ENCODE results near the gene CDKAL1.
"Not testable (repeated sequence)": the region's sequence is repeated elsewhere in the genome, so short reads cannot be mapped to it uniquely, and the experiment has no call there.

Gene CDKAL1

GRCh38 chr6:20830576-20830975 lies 296.3 kb downstream of the CDKAL1 start:
- H3K27me3 ChIP-seq (replicated peaks), result no peaks in the 10 kb centered on the region
- H3K36me3 ChIP-seq (replicated peaks), result no peaks in the 10 kb centered on the region
- DNase-seq, result no peak
- H3K27ac ChIP-seq, result no peak overlapping the region
- H3K4me3 ChIP-seq (ENCODE audit: low read depth, low read length), result no peak overlapping the region
- TF ChIP-seq CTCF (IDR thresholded peaks at IDR 0.05; ENCODE audit: low read depth, low read length, missing control alignments), result no peak
- in situ Hi-C loops (cut with HindIII; ENCODE audit: low pct_ligation_motif_present, low sequenced_read_pairs), result no loop called here

GRCh38 chr6:20831251-20831650 lies 297.0 kb downstream of the CDKAL1 start:
- in situ Hi-C loops (cut with HindIII; ENCODE audit: low pct_ligation_motif_present, low sequenced_read_pairs); H3K4me3 ChIP-seq (ENCODE audit: low read depth, low read length); H3K27me3 ChIP-seq (replicated peaks); H3K27ac ChIP-seq; H3K36me3 ChIP-seq (replicated peaks); DNase-seq: not testable (repeated sequence)

- in situ Hi-C loops (cut with HindIII; ENCODE audit: low pct_ligation_motif_present, low sequenced_read_pairs), result no loop called here
- H3K27me3 ChIP-seq (replicated peaks), result no peaks in the 10 kb centered on the region
- H3K36me3 ChIP-seq (replicated peaks), result no peaks in the 10 kb centered on the region
- no peak for DNase-seq
- no peak overlapping the region for H3K4me3 ChIP-seq (ENCODE audit: low read depth, low read length)
- TF ChIP-seq CTCF (IDR thresholded peaks at IDR 0.05; ENCODE audit: low read depth, low read length, missing control alignments), result no peak
- no peak overlapping the region for H3K27ac ChIP-seq
Measured at GRCh38 chr6:20833881-20834515, 299.7 kb downstream of the CDKAL1 start.

- Histone ChIP-seq H3K36me3 (replicated peaks) (no peaks in the 10 kb centered on the region), H3K27me3 (replicated peaks) (no peaks in the 10 kb centered on the region), H3K27ac (no peak overlapping the region), H3K4me3 (ENCODE audit: low read depth, low read length) (no peak overlapping the region)
- no peak for TF ChIP-seq CTCF (IDR thresholded peaks at IDR 0.05; ENCODE audit: low read depth, low read length, missing control alignments)
- DNase-seq, result no peak
- in situ Hi-C loops (cut with HindIII; ENCODE audit: low pct_ligation_motif_present, low sequenced_read_pairs), result no loop called here
Measured at GRCh38 chr6:20835315-20836010, 301.2 kb downstream of the CDKAL1 start.

GRCh38 chr6:20837189-20837588 lies 302.9 kb downstream of the CDKAL1 start:
- Histone ChIP-seq H3K27ac (no peak overlapping the region), H3K27me3 (replicated peaks) (no peaks in the 10 kb centered on the region), H3K4me3 (ENCODE audit: low read depth, low read length) (no peak overlapping the region), H3K36me3 (replicated peaks) (no peaks in the 10 kb centered on the region)
- in situ Hi-C loops (cut with HindIII; ENCODE audit: low pct_ligation_motif_present, low sequenced_read_pairs), result no loop called here
- no peak for DNase-seq
- TF ChIP-seq CTCF (IDR thresholded peaks at IDR 0.05; ENCODE audit: low read depth, low read length, missing control alignments), result no peak

GRCh38 chr6:20838113-20838512 lies 303.9 kb downstream of the CDKAL1 start:
- no peak overlapping the region for H3K4me3 ChIP-seq (ENCODE audit: low read depth, low read length)
- in situ Hi-C loops (cut with HindIII; ENCODE audit: low pct_ligation_motif_present, low sequenced_read_pairs), result no loop called here
- no peak for DNase-seq
- no peak overlapping the region for H3K27ac ChIP-seq
- H3K36me3 ChIP-seq (replicated peaks), result no peaks in the 10 kb centered on the region
- TF ChIP-seq CTCF (IDR thresholded peaks at IDR 0.05; ENCODE audit: low read depth, low read length, missing control alignments), result no peak
- no peaks in the 10 kb centered on the region for H3K27me3 ChIP-seq (replicated peaks)

All from brain microvascular endothelial cell (primary cell).